ENCODE data around the gene JMJD8.
A peak's percentile ranks its signal among the peaks of the same experiment; 100 is the strongest.
"Not testable (repeated sequence)": the region's sequence is repeated elsewhere in the genome, so short reads cannot be mapped to it uniquely, and the experiment has no call there.

Gene JMJD8

DNA sequence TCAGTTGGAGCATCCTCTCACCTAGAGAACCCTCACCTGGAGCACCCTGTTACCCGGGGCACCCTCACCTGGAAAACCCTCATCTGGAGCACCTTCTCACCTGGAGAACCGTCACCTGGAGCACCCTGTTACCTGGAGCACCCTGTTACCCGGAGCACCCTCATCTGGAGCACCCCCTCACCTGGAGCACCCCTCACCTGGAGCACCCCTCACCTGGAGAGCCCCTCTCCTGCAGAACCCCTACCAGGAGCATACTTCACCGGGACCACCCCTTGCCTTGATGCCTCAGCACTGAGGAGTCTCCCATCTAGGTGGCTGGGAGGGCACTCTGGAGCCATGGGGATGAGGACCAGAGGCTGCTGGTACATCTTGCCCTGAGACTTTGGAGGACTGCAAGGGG is 24.8 kb upstream of the JMJD8 start:
- no peak for DNase-seq

- DNase-seq, result no peak
These were observed 23.9 kb upstream of the JMJD8 start for GRCh38 chr16:708019-708418.

- no peak for DNase-seq
These were observed 23.0 kb upstream of the JMJD8 start for GRCh38 chr16:707062-707538.

DNA sequence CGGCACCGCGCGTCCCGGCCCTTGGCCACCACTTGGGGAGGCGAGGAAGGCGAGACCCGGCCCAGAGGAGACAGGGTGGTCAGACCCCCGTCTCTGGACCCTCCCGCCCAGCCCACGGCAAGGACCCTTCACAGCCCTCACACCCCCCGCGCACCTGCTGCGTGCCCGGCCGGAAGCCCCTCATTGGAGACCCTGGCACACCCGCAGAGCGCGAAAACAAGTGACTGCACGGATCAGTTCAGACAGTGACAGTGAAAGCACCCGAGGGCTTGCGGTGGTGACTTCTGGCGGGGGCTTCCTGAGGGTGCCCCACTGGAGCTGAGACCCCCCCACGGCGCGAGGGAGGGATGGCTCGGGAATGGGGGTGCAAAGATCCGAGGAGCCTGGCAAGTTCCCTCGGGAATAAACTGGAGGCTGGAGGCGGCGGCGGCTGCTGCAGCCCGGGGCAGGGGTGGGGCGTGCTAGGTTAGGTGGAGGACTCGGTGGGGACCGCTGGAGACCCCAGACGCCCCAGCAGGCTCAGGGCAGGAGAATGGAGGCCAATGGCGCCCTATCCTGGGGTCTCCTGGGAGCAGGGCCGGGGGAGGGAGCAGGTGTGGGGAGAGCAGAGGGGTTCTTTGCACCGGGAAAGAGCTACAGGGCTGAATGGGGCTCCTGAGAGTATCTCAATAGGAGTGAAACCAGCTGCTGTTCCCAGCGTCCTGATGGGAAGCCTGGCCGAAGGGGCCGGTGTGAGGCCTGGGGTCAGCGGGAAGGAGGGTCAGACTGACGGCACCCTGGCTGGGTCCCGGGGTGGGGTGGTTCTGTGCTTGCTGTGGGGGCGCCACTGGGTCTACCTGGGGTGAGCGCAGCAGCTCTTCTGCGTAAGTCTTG is 22.3 kb upstream of the JMJD8 start:
- no peak for DNase-seq

DNA sequence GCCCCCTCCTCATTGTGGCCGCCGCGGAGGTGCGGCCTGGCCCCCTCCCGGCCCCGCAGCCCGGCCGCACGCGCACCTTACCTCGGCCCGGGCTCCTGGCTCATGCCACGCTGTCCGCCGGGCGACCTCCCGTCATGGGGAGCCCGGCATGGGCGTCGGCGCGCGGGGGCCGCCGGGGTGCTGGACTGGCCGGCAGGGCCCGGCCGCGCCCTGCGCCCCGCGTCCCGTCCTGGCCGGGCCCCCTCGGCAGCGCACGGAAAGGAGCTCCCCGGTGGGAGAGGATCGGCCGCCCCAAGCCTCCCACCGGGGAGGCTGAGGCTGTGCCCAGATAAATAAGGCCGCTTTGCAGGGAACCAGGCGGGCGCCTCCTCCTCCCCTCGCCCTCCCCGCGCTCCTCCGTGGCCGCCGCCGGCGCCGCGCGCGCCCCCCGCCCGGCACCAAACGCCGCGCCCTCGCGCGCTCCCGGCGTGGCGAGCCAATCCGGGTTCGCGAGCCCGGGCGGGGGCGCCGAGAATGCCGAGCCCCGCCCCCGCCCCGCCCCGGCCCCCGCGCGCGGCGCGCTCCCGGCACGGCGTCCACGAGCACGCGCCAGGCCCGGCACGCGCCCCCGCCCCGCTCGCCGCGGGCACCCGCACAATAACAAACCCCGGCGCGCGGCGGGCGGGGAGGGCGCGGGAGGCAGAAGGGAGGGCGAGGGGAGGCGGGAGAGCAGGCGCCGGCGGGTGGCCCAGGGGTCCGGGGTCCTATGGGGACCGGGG is 21.5 kb upstream of the JMJD8 start, which contains the start of gene FBXL16:
FBXL16 (minus strand) TSS at position 371 of the 758 bp plus-strand sequence. CDS start 8,396 bp downstream, outside the sequence.
- no peak for DNase-seq

GRCh38 chr16:704552-705380 is 20.6 kb upstream of the JMJD8 start:
- DNase-seq, result no peak

DNA sequence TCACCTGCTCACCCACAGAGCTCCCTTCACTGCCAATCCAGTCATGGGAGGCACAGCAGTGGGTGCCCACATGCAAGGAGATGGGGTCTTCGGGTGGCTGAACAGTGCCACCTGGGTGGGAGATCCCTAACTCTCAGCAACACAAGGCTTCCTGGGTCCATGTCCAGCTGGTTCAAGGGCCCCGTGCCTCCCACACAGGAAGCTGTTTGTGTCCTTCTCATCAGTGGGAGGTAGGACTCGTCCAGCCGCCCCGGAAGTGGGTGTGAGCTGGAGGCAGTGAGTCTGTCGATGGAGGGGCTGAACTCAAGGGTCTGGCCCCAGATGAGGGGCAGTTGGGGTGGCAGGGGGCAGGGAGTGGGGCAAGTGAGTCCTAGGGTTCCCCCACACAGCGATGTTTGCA is 19.9 kb upstream of the JMJD8 start:
- no peak for DNase-seq

DNA sequence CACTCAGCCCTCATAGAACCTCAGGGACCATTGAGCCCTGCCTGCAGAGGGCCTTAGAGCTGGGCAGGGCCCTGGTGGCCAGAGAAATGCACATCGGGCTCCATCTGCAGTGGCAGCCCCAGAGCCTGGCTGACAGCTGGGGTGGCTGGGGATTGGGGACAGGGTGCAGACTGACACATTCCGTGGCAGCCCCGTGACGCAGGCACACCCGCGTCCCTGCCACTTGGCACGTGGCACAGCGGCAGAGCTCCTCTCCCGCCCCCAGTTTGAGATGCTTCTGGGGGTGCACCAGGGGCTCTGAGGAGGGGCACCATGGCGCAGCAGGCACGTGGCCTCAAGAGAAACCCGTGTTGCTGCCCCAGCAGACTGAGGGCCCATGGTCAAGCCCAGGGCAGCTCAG is 19.3 kb upstream of the JMJD8 start:
- no peak for DNase-seq

GRCh38 chr16:702341-702740 is 18.2 kb upstream of the JMJD8 start:
- DNase-seq, result no peak

- DNase-seq, result peak; percentile 21
These were observed 16.8 kb upstream of the JMJD8 start for GRCh38 chr16:700684-701584.

DNA sequence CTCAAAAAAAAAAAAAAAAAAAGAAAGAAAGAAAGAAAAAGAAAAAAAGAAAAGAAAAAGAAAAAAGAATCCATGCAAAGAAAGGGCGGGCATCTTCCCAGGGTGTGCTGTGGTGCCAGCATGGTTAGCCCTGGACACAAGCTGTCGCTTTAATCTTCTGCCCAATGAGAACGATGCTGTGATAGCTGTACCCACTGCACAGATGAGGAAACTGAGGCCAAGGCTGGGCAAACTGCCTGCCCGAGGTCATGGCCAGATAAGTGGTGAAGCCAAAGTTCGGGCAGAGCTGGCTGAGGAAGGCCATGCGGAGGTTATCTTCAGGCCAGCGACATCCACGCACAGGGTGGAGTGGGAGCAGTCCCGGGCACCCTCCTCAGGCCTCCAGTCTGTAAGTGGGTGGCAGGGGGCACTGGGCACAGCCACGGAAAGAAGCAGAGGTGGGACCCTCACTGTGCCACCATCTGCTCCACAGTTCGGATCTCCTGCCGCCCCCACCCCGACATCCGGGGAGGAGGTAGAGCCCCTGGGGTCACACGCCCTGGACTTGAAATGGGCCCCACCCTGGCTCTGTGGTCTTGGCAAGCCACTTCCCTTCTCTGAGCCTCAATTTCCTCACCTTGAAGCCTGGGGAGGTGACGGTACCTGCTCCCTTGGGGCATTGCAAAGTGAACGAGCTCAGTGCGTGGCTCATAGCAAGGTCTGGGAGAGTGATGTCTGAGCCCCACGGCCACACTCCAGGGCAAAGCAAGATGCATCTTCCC is 15.0 kb upstream of the JMJD8 start:
- no peak for DNase-seq

GRCh38 chr16:695355-696089 is 11.4 kb upstream of the JMJD8 start:
- no peak for DNase-seq

GRCh38 chr16:694863-695354 is 10.8 kb upstream of the JMJD8 start:
- no peak for DNase-seq

- no peak for DNase-seq
These were observed 10.2 kb upstream of the JMJD8 start for GRCh38 chr16:694187-694862.

DNA sequence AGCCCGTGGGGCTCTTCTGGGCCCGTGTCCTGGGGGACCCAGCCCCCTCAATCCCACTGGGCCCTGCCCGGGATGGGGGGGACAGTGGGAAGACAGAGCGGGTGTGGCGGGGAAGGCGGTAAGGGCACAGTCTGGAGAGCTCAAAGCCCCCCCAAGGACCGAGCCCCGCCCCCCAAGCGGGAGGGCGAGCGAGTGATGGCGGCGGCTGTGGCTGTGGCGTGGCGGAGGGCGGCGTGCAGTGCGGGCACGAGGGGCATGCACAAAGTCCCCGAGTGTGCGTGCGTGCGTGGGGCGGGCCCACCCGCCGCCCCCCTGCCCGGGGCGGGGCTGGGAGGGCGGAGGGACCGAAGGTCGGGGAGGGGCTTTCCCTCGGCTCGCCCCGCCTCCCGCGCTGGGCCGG is 9.6 kb upstream of the JMJD8 start:
- DNase-seq, result no peak

DNA sequence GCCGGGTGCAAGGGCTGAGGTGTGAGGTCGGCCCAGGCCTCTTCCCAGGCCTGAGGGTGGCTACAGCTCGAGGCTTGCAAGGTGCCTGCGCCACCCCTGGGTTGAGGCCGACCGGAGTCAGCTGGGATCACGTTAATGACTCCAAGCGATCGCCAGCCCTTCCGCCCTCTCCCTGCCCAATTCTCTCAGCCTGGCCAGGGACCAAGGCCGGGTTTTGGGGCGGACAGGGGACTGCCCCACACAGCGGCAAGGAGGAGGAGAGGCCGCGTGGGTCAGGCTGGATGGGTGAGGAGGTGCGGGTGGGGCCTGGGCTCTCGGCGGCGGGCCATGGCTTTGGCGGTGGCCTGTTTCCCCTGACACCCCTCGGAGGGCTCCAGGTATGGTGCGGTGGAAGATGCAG is 9.2 kb upstream of the JMJD8 start:
- no peak for DNase-seq

GRCh38 chr16:692356-693108 is 8.4 kb upstream of the JMJD8 start:
- no peak for DNase-seq

DNA sequence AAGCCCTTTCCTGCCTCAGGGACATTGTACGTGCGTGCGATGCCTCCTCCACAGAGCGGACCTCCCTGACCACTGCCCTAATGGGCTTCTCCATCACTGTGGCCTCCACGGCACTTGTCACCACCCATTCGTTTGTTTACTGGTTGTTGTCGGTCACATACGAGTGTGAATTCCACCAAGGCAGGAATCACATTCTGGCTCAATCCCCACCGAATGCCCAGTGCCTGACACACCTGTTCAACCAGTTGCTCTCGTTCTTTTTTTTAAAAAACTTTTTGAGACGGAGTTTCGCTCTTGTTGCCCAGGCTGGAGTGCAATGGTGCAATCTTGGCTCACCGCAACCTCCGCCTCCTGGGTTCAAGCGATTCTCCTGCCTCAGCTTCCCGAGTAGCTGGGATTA is 7.1 kb upstream of the JMJD8 start:
- DNase-seq, result not testable (repeated sequence)

All from fibroblast of skin of scalp (primary cell).